Heart right ventricle (tissue), 16 donors: ENCODE results near the gene IL11. TPM values are rescaled to one million over a fixed set of nuclear protein-coding genes. Genes with fewer than 3 reads are reported as not detected.

ENCODE experiments used
- ATAC-seq, 8 donors: fragments of 200-7000 bp; cut with Tn5 transposase; one replicate each; pipeline ENCODE4 v1.9.1; 2020; ENCODE audit warnings: mild to moderate bottlenecking in 8 of 8, moderate library complexity in 8 of 8, moderate number of reproducible peaks in 1 of 8
- DNase-seq, 2 donors: peaks; one replicate each; pipeline ENCODE4 v3.0.0-alpha.2; 2020
- H3K27ac ChIP-seq, 10 donors: fragments of 200-600 bp; sonication (generic) in 2 of 10; one replicate each; pipeline versions ENCODE4 v1.5.0 to v1.8.0; 2020 to 2022; ENCODE audit warnings: mild to moderate bottlenecking in 3 of 10
- H3K27me3 ChIP-seq, 7 donors: fragments of 200-600 bp; one replicate each; pipeline ENCODE4 v1.8.0; 2021 to 2022; ENCODE audit warnings: mild to moderate bottlenecking in 2 of 7
- H3K36me3 ChIP-seq, 9 donors: fragments of 200-600 bp; sonication (generic) in 1 of 9; one replicate each; pipeline versions ENCODE4 v1.5.0 to v1.8.0; 2020 to 2022; ENCODE audit warnings: mild to moderate bottlenecking in 2 of 9
- H3K4me1 ChIP-seq, 9 donors: fragments of 200-600 bp; sonication (generic) in 1 of 9; one replicate each; pipeline versions ENCODE4 v1.5.0 to v1.8.0; 2020 to 2022; ENCODE audit warnings: mild to moderate bottlenecking in 4 of 9
- H3K4me3 ChIP-seq, 10 donors: fragments of 200-600 bp; sonication (generic) in 2 of 10; one replicate each; pipeline versions ENCODE4 v1.5.0 to v1.8.0; 2020 to 2022; ENCODE audit warnings: mild to moderate bottlenecking in 7 of 10, moderate library complexity in 2 of 10
- H3K9me3 ChIP-seq, 11 donors: fragments of 200-600 bp in 10 of 11; sonication (generic) in 2 of 11; one replicate each; pipeline versions ENCODE4 v1.5.0 to v1.8.0; 2013 to 2022; ENCODE audit warnings: mild to moderate bottlenecking in 2 of 11, control low read depth in 1 of 11, moderate library complexity in 1 of 11
- CTCF ChIP-seq, 9 donors: fragments of 200-600 bp; sonication (generic) in 2 of 9; IDR thresholded peaks; one replicate each; pipeline versions ENCODE4 v1.5.0 to v1.8.0; 2021 to 2022; ENCODE audit warnings: antibody characterized with exemption in 9 of 9, mild to moderate bottlenecking in 5 of 9, moderate library complexity in 1 of 9
- WGBS, 2 donors: extraction: QIAGEN DNeasy Blood & Tissue Kit; methylation state at CpG; one replicate each; pipeline ENCODE4 v1.1.7; 2013; ENCODE audit warnings: inconsistent platforms in 1 of 2; 5-methylcytosine and 5-hydroxymethylcytosine counted together
- intact Hi-C, 10 donors: fragments of 100-400 bp; cut with DNase I; formaldehyde crosslinking; loops; one replicate each; pipeline versions ENCODE4 v1.11.1 to v1.14.2; 2022
- polyA plus RNA-seq, 2 donors: library from polyadenylated mRNA; stranded (reverse); fragments of 200-250 nt; gene quantifications; one replicate each; pipeline ENCODE4 v1.2.3, GENCODE V29; 2013
- total RNA-seq, 10 donors: library from RNA; stranded (reverse); fragmentation: NEBNext Ultra II Directional in 3 of 10; extraction: Animal tissue kit (Norgen Biotek cat#: 25700) in 3 of 10; gene quantifications; one replicate each; pipeline versions ENCODE4 v1.2.1 to v1.2.4, GENCODE V29; 2021 to 2023
- donor health status: Arrhythmogenic right ventricular cardiomyopathy.
- donor health status: ischemic (EF 13 %, LVEDD 7.1; RV severe dilation, severe dysfunction).
- donor health status: healthy with polysubstance abuse.
- donor health status: DM: no; HTN: yes; CAD: no.
- donor health status: DM: no; HTN: no; CAD: no.
- donor health status: ischemic (EF 25% LVEDD 6.9; RV normal size, moderate dysfunction).
- donor health status: ischemic (EF 25% LVEDD 5.7; RV mildly dilated, moderate dysfunction).
- donor health status: healthy.
- donor health status: DM: yes; HTN: yes; CAD: no.
- donor health status: Ischemic cardiomyopathy.
- donor health status: ischemic (EF 35%, LVEDD 5.7; RV mildly dilated, moderate dysfunction).
- donor health status: nonischemic (EF 11% LVEDD 7.7; RV severe dilation, severe dysfunction).
- donor health status: DM: yes; HTN: yes; CAD: no.
- donor health status: PGD.
- donor health status: ischemic (EF 29% LVEDD 5.4; RV normal size, mild dysfunction).
- donor health status: nonischemic (EF 23%, LVEDD 6.1; RV moderate dilation, normal function).

Gene IL11
- total and polyA plus RNA-seq, 12 donors: 0.30 to 0.37 TPM; not detected in 10

DNA sequence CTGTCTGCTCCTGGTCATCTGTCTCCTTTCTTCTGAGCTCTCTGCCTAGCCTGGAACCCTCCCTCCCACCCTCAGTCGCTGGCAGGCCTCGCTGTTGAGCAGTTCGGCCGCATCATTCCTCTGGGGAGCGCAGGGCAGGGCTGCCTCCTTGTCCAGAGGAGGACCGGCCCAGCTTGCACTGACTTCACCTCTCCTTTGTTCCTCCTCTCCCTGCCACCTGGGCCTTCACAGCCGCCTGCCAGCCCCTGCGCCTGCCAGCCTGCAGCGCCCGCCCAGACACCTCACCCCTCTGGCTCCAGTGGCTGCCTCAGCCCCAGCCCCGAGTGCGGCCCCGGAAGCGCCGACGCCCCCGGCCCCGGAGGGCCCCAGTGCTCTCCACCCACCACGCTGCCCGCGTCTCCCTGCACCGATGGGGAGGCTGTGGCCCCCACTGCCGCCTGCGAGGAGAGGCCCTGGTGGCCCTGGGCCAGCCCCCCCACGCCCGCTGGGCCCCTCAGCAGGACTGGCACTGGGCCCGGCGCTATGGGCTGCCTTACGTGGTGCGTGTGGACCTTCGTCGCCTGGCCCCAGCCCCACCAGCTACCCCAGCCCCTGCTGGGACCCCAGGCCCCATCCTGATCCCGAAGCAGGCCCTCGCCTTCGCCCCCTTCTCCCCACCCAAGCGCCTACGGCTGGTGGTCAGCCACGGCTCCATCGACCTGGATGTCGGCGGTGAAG is 23.4 kb downstream of the IL11 start:
- no peak for TF ChIP-seq CTCF (IDR thresholded peaks at IDR 0.05)
- H3K27ac ChIP-seq: no peak overlapping the region
- H3K27me3 ChIP-seq: peaks cover 3 to 20% (median 16%) of the 10 kb centered on the region in 7 donors
- H3K4me3 ChIP-seq: no peak overlapping the region
- DNase-seq (no peak), ATAC-seq (peak in 1 of 8 donors; percentile 17)
- intact Hi-C loops: no loop called here
- no peaks in the 10 kb centered on the region for H3K9me3 ChIP-seq
- 83% methylated on average over 38 to 41 of the region's 41 CpGs for WGBS, 2 donors
- peaks cover 0 to 9% (median 0%) of the 10 kb centered on the region in 9 donors for H3K4me1 ChIP-seq
- peaks cover 0 to 44% (median 14%) of the 10 kb centered on the region in 9 donors for H3K36me3 ChIP-seq

GRCh38 chr19:55345818-55346724 is 24.2 kb downstream of the IL11 start:
- Histone ChIP-seq H3K27me3 (peaks cover 0 to 12% (median 8%) of the 10 kb centered on the region in 7 donors), H3K4me1 (peaks cover 0 to 15% (median 6%) of the 10 kb centered on the region in 9 donors), H3K9me3 (no peaks in the 10 kb centered on the region), H3K36me3 (peaks cover 0 to 44% (median 15%) of the 10 kb centered on the region in 9 donors), H3K4me3 (no peak overlapping the region), H3K27ac (no peak overlapping the region)
- intact Hi-C loops: no loop called here
- DNase-seq (peak in 1 of 2 donors; percentile 61), ATAC-seq (peak in 6 of 8 donors; percentile 7 to 41 (median 23))
- WGBS, 2 donors: 84 to 86% methylated on average over 43 of the region's 43 CpGs
- no peak for TF ChIP-seq CTCF (IDR thresholded peaks at IDR 0.05)

GRCh38 chr19:55345101-55345817 is 25.0 kb downstream of the IL11 start:
- 88 to 90% methylated on average over 22 of the region's 22 CpGs for WGBS, 2 donors
- ATAC-seq (peak in 1 of 8 donors; percentile 2), DNase-seq (no peak)
- Histone ChIP-seq H3K4me3 (no peak overlapping the region), H3K27me3 (peaks cover 0 to 5% (median 0%) of the 10 kb centered on the region in 7 donors), H3K9me3 (no peaks in the 10 kb centered on the region), H3K36me3 (peaks cover 0 to 44% (median 15%) of the 10 kb centered on the region in 9 donors), H3K27ac (no peak overlapping the region), H3K4me1 (peaks cover 3 to 23% (median 14%) of the 10 kb centered on the region in 9 donors)
- intact Hi-C loops: no loop called here
- no peak for TF ChIP-seq CTCF (IDR thresholded peaks at IDR 0.05)

DNA sequence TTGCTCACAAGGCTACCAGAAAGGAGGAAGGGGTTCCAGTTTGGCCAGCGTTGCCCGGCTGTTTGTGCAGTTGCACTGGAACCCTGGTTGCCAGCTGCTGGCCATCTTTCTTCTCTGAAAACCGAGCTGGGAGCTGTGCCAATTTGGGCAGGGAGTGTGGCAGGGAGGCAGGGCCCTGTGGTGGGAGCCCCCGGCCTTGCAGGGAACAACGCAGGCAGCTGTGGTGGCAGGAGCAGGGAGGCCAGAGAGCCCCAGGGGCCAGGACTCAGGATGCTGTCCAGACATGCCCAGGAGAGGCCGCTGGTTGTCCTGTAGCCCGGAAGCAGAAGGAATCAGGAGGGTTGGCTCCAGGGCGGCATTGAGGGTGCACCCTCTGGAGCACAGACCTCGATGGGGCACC is 25.8 kb downstream of the IL11 start:
- ATAC-seq (no peak), DNase-seq (no peak)
- peaks cover 4 to 24% (median 16%) of the 10 kb centered on the region in 9 donors for H3K4me1 ChIP-seq
- H3K36me3 ChIP-seq: peaks cover 0 to 44% (median 15%) of the 10 kb centered on the region in 9 donors
- 85 to 90% methylated on average over 9 of the region's 9 CpGs for WGBS, 2 donors
- no peak overlapping the region for H3K27ac ChIP-seq
- intact Hi-C loops: no loop called here
- H3K9me3 ChIP-seq: no peaks in the 10 kb centered on the region
- no peak overlapping the region for H3K4me3 ChIP-seq
- H3K27me3 ChIP-seq: no peaks in the 10 kb centered on the region
- no peak for TF ChIP-seq CTCF (IDR thresholded peaks at IDR 0.05)
